ENCODE results near the gene TAPT1.

TAPT1 gene

GRCh38 chr4:16186986-16187385, 39.3 kb downstream of the TAPT1 start:
- no peaks in the 10 kb centered on the region for H3K9me3 ChIP-seq
- no peak overlapping the region for H3K4me3 ChIP-seq (ENCODE audit: low read depth in 1 of 2, low read length in 1 of 2)
- H3K36me3 ChIP-seq = peaks cover 51% of the 10 kb centered on the region
- peaks cover under 1 to 12% of the 10 kb centered on the region in 2 experiments for H3K4me1 ChIP-seq (ENCODE audit: control insufficient read depth in 1 of 2, insufficient read depth in 1 of 2, low read depth in 1 of 2, low read length in 1 of 2)
- no peak overlapping the region for H3K27ac ChIP-seq
- H3K27me3 ChIP-seq = no peaks in the 10 kb centered on the region
- no peak for TF ChIP-seq CTCF (IDR thresholded peaks at IDR 0.05)

GRCh38 chr4:16183604-16184003, 42.7 kb downstream of the TAPT1 start:
- Histone ChIP-seq H3K27me3 (no peaks in the 10 kb centered on the region), H3K4me3 (ENCODE audit: low read depth in 1 of 2, low read length in 1 of 2) (no peak overlapping the region), H3K4me1 (ENCODE audit: control insufficient read depth in 1 of 2, insufficient read depth in 1 of 2, low read depth in 1 of 2, low read length in 1 of 2) (peaks cover 0 to 12% of the 10 kb centered on the region in 2 experiments), H3K9me3 (no peaks in the 10 kb centered on the region), H3K36me3 (peaks cover 46% of the 10 kb centered on the region), H3K27ac (no peak overlapping the region)
- TF ChIP-seq CTCF (IDR thresholded peaks at IDR 0.05) = no peak

GRCh38 chr4:16176621-16177020, 49.6 kb downstream of the TAPT1 start:
- Histone ChIP-seq H3K4me1 (ENCODE audit: control insufficient read depth in 1 of 2, insufficient read depth in 1 of 2, low read depth in 1 of 2, low read length in 1 of 2) (no peaks in the 10 kb centered on the region), H3K27me3 (no peaks in the 10 kb centered on the region), H3K9me3 (no peaks in the 10 kb centered on the region), H3K27ac (no peak overlapping the region), H3K36me3 (peaks cover 78% of the 10 kb centered on the region), H3K4me3 (ENCODE audit: low read depth in 1 of 2, low read length in 1 of 2) (no peak overlapping the region)
- no peak for TF ChIP-seq CTCF (IDR thresholded peaks at IDR 0.05)

- Histone ChIP-seq H3K27ac (no peak overlapping the region), H3K4me3 (ENCODE audit: low read depth in 1 of 2, low read length in 1 of 2) (no peak overlapping the region), H3K4me1 (ENCODE audit: control insufficient read depth in 1 of 2, insufficient read depth in 1 of 2, low read depth in 1 of 2, low read length in 1 of 2) (no peaks in the 10 kb centered on the region), H3K36me3 (peaks cover 84% of the 10 kb centered on the region), H3K9me3 (no peaks in the 10 kb centered on the region), H3K27me3 (no peaks in the 10 kb centered on the region)
- TF ChIP-seq CTCF (IDR thresholded peaks at IDR 0.05) = no peak
Measured at GRCh38 chr4:16171831-16172230, 54.4 kb downstream of the TAPT1 start.

GRCh38 chr4:16169490-16169889, 56.8 kb downstream of the TAPT1 start:
- no peaks in the 10 kb centered on the region for H3K9me3 ChIP-seq
- H3K36me3 ChIP-seq = peaks cover 91% of the 10 kb centered on the region
- H3K4me1 ChIP-seq (ENCODE audit: control insufficient read depth in 1 of 2, insufficient read depth in 1 of 2, low read depth in 1 of 2, low read length in 1 of 2) = no peaks in the 10 kb centered on the region
- H3K27me3 ChIP-seq = no peaks in the 10 kb centered on the region
- no peak overlapping the region for H3K4me3 ChIP-seq (ENCODE audit: low read depth in 1 of 2, low read length in 1 of 2)
- TF ChIP-seq CTCF (IDR thresholded peaks at IDR 0.05) = no peak
- H3K27ac ChIP-seq = no peak overlapping the region
